CD4-positive, alpha-beta T cell (primary cell): ENCODE data around the gene HORMAD2. TPM values are rescaled to one million over a fixed set of nuclear protein-coding genes. Genes with fewer than 3 reads are reported as not detected.

Experiments used
- ATAC-seq: fragments of 200-7000 bp; cut with Tn5 transposase; one replicate; pipeline ENCODE4 v1.10.0; 2022; ENCODE audit warnings: mild to moderate bottlenecking; ENCODE audit not compliant: poor library complexity
- CTCF ChIA-PET: fragments of 350-600 bp; sonication (Branson Sonifier 250); formaldehyde crosslinking; loops from one replicate; lab custom pipeline; 2021; ENCODE audit warnings: antibody characterized with exemption, inconsistent platforms; lab: Charles Lee
- POLR2A ChIA-PET: fragments of 350-600 bp; sonication (Branson Sonifier 250); formaldehyde crosslinking; loops from one replicate; lab custom pipeline; 2021; ENCODE audit warnings: antibody characterized with exemption, inconsistent platforms; lab: Charles Lee
- DNase-seq, 14 experiments: peaks; one replicate each; pipeline ENCODE4 v3.0.0-alpha.2; 2013 to 2020; ENCODE audit warnings: mixed read lengths in 2 of 14
- H3K27ac ChIP-seq, 2 donors: one replicate each; pipeline versions ENCODE4 v1.5.1 to v1.7.0; 2013; ENCODE audit warnings: low read length in 2 of 2, low read depth in 1 of 2, mild to moderate bottlenecking in 1 of 2
- H3K27me3 ChIP-seq, 2 experiments: 1 replicate in 1 of 2; 2 replicates in 1 of 2; pipeline versions ENCODE4 v1.6.1 to v1.7.0; 2013; ENCODE audit warnings: low read length in 2 of 2, control low read depth in 1 of 2, mild to moderate bottlenecking in 1 of 2, moderate library complexity in 1 of 2; ENCODE audit not compliant: insufficient read depth in 2 of 2, control insufficient read depth in 1 of 2
- H3K36me3 ChIP-seq: one replicate; pipeline ENCODE4 v1.6.1; 2013; ENCODE audit warnings: low read length, control low read depth; ENCODE audit not compliant: insufficient read depth
- H3K4me1 ChIP-seq: one replicate; pipeline ENCODE4 v1.6.1; 2013; ENCODE audit warnings: low read length, control low read depth; ENCODE audit not compliant: insufficient read depth
- H3K4me3 ChIP-seq: one replicate; pipeline ENCODE4 v1.5.1; 2013; ENCODE audit warnings: mild to moderate bottlenecking, low read length, moderate library complexity
- H3K9me3 ChIP-seq, 2 experiments: 1 replicate in 1 of 2; 2 replicates in 1 of 2; pipeline versions ENCODE4 v1.6.1 to v1.7.0; 2013; ENCODE audit warnings: low read length in 2 of 2, mild to moderate bottlenecking in 2 of 2, control low read depth in 1 of 2, moderate library complexity in 1 of 2; ENCODE audit not compliant: control insufficient read depth in 1 of 2, insufficient read depth in 1 of 2
- H3K27ac Mint-ChIP-seq: one replicate; pipeline ENCODE4 v1.8.0; 2020; ENCODE audit warnings: mixed read lengths
- H3K27me3 Mint-ChIP-seq: one replicate; pipeline ENCODE4 v1.8.0; 2021; ENCODE audit warnings: mixed read lengths
- H3K36me3 Mint-ChIP-seq: one replicate; pipeline ENCODE4 v1.8.0; 2021; ENCODE audit warnings: low read depth, mixed read lengths
- H3K4me1 Mint-ChIP-seq: one replicate; pipeline ENCODE4 v1.8.0; 2021; ENCODE audit warnings: low read depth, mixed read lengths
- H3K4me3 Mint-ChIP-seq: one replicate; pipeline ENCODE4 v1.8.0; 2020; ENCODE audit warnings: mild to moderate bottlenecking, mixed read lengths
- H3K9me3 Mint-ChIP-seq: one replicate; pipeline ENCODE4 v1.8.0; 2020; ENCODE audit warnings: mixed read lengths
- intact Hi-C, 2 experiments: fragments of 100-400 bp; cut with DNase I in 1 of 2; cut with micrococcal nuclease in 1 of 2; formaldehyde crosslinking; loops; one replicate each; pipeline versions ENCODE4 v1.15.1 to v1.9.0; 2023 to 2025; cut with DNase I, micrococcal nuclease
- total RNA-seq, 174 experiments: library from RNA in 2 of 174; stranded (reverse) in 2 of 174; gene quantifications; one replicate each; pipeline ENCODE4 v1.2.3 and lab custom pipeline; 2021 to 2026
- TF ChIP-seq, protein P1 (sequence below): fragments of 200-600 bp; IDR thresholded peaks from one replicate; pipeline ENCODE4 v1.8.0; 2022; ENCODE audit warnings: antibody characterized with exemption, mild to moderate bottlenecking

Gene HORMAD2
- total RNA-seq, 2 experiments from 2014 or later = not detected

- POLR2A ChIA-PET = no interaction called here
- Histone ChIP-seq H3K27me3 (no peaks in the 10 kb centered on the region), H3K4me1 (no peaks in the 10 kb centered on the region), H3K9me3 (no peaks in the 10 kb centered on the region), H3K4me3 (no peak overlapping the region), H3K27ac (no peak overlapping the region), H3K36me3 (no peaks in the 10 kb centered on the region)
- no peak overlapping the region for H3K27ac Mint-ChIP-seq
- ATAC-seq = no peak
- no peak overlapping the region for H3K4me3 Mint-ChIP-seq
- H3K9me3 Mint-ChIP-seq = no peaks in the 10 kb centered on the region
- DNase-seq = no peak
- intact Hi-C loops = no loop called here
- no peaks in the 10 kb centered on the region for H3K36me3 Mint-ChIP-seq
- no peaks in the 10 kb centered on the region for H3K4me1 Mint-ChIP-seq
- H3K27me3 Mint-ChIP-seq = no peaks in the 10 kb centered on the region
- CTCF ChIA-PET = no interaction called here
- TF ChIP-seq, protein P1, sequence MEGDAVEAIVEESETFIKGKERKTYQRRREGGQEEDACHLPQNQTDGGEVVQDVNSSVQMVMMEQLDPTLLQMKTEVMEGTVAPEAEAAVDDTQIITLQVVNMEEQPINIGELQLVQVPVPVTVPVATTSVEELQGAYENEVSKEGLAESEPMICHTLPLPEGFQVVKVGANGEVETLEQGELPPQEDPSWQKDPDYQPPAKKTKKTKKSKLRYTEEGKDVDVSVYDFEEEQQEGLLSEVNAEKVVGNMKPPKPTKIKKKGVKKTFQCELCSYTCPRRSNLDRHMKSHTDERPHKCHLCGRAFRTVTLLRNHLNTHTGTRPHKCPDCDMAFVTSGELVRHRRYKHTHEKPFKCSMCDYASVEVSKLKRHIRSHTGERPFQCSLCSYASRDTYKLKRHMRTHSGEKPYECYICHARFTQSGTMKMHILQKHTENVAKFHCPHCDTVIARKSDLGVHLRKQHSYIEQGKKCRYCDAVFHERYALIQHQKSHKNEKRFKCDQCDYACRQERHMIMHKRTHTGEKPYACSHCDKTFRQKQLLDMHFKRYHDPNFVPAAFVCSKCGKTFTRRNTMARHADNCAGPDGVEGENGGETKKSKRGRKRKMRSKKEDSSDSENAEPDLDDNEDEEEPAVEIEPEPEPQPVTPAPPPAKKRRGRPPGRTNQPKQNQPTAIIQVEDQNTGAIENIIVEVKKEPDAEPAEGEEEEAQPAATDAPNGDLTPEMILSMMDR = no peak
These were observed 34.1 kb downstream of the HORMAD2 start for GRCh38 chr22:30114361-30114760.

- H3K9me3 ChIP-seq = no peaks in the 10 kb centered on the region
- ATAC-seq = no peak
- H3K9me3 Mint-ChIP-seq = no peaks in the 10 kb centered on the region
- no peaks in the 10 kb centered on the region for H3K36me3 ChIP-seq
- H3K4me1 ChIP-seq = no peaks in the 10 kb centered on the region
- ChIA-PET CTCF (no interaction called here), POLR2A (no interaction called here)
- no peak overlapping the region for H3K27ac Mint-ChIP-seq
- H3K4me3 ChIP-seq = no peak overlapping the region
- TF ChIP-seq, protein P1 = no peak
- no peaks in the 10 kb centered on the region for H3K4me1 Mint-ChIP-seq
- no peaks in the 10 kb centered on the region for H3K27me3 ChIP-seq
- no peak for DNase-seq
- intact Hi-C loops = no loop called here
- H3K36me3 Mint-ChIP-seq = no peaks in the 10 kb centered on the region
- H3K27ac ChIP-seq = no peak overlapping the region
- H3K4me3 Mint-ChIP-seq = no peak overlapping the region
- H3K27me3 Mint-ChIP-seq = no peaks in the 10 kb centered on the region
These were observed 35.4 kb downstream of the HORMAD2 start for GRCh38 chr22:30115705-30116104.

- Histone ChIP-seq H3K4me1 (no peaks in the 10 kb centered on the region), H3K36me3 (no peaks in the 10 kb centered on the region), H3K9me3 (no peaks in the 10 kb centered on the region), H3K4me3 (no peak overlapping the region), H3K27me3 (no peaks in the 10 kb centered on the region), H3K27ac (no peak overlapping the region)
- no peaks in the 10 kb centered on the region for H3K27me3 Mint-ChIP-seq
- no peak for DNase-seq
- H3K4me1 Mint-ChIP-seq = no peaks in the 10 kb centered on the region
- no peaks in the 10 kb centered on the region for H3K9me3 Mint-ChIP-seq
- CTCF ChIA-PET = no interaction called here
- TF ChIP-seq, protein P1 = no peak
- no peak overlapping the region for H3K4me3 Mint-ChIP-seq
- POLR2A ChIA-PET = no interaction called here
- H3K27ac Mint-ChIP-seq = no peak overlapping the region
- ATAC-seq = no peak
- no peaks in the 10 kb centered on the region for H3K36me3 Mint-ChIP-seq
- intact Hi-C loops = no loop called here
These were observed 36.3 kb downstream of the HORMAD2 start for GRCh38 chr22:30116362-30117117.
